Pancreas (tissue), 10 donors: Measurements from ENCODE around the gene ANKS1A. TPM values are rescaled to one million over a fixed set of nuclear protein-coding genes. Genes with fewer than 3 reads are reported as not detected.

ENCODE experiments used
- ATAC-seq, 4 donors: fragments of 200-7000 bp; cut with Tn5 transposase; one replicate each; pipeline versions ENCODE4 v1.8.0 to v1.9.1; 2020; ENCODE audit warnings: mild to moderate bottlenecking in 4 of 4, moderate library complexity in 4 of 4
- DNase-seq, 6 donors: peaks; one replicate each; pipeline ENCODE4 v3.0.0-alpha.2; 2020
- FAIRE-seq: peaks from 2 replicates; lab custom pipeline; 2012; peaks lifted over from hg19 to GRCh38; lab: Jason Lieb, UNC
- H3K27ac ChIP-seq, 4 donors: fragments of 200-600 bp; sonication (generic); 1 replicate in 3 of 4; 2 replicates in 1 of 4; pipeline versions ENCODE4 v1.5.0 to v1.8.0; 2020
- H3K27me3 ChIP-seq, 4 donors: fragments of 200-600 bp; one replicate each; pipeline ENCODE4 v1.8.0; 2021
- H3K36me3 ChIP-seq, 3 donors: fragments of 200-600 bp; sonication (generic) in 1 of 3; one replicate each; pipeline versions ENCODE4 v1.5.0 to v1.8.0; 2020 to 2021
- H3K4me1 ChIP-seq, 3 donors: fragments of 200-600 bp; one replicate each; pipeline ENCODE4 v1.8.0; 2021
- H3K4me3 ChIP-seq, 4 donors: fragments of 200-600 bp; sonication (generic) in 2 of 4; one replicate each; pipeline versions ENCODE4 v1.5.0 to v1.8.0; 2020 to 2021
- H3K9me3 ChIP-seq, 4 donors: fragments of 200-600 bp; one replicate each; pipeline ENCODE4 v1.8.0; 2021
- WGBS, 2 donors: extraction: QIAGEN DNeasy Blood & Tissue Kit; methylation state at CpG; one replicate each; pipeline ENCODE4 v1.1.7; 2013; 5-methylcytosine and 5-hydroxymethylcytosine counted together
- intact Hi-C, 3 donors: fragments of 100-400 bp; cut with DNase I; formaldehyde crosslinking; loops; one replicate each; pipeline versions ENCODE4 v1.11.1 to v1.14.2; 2022
- polyA plus RNA-seq, 2 donors: library from polyadenylated mRNA; stranded (reverse); fragments of 200-250 nt; gene quantifications; one replicate each; pipeline ENCODE4 v1.2.3, GENCODE V29; 2013
- total RNA-seq, 6 donors: library from RNA; stranded (reverse); fragmentation: NEBNext Ultra II Directional in 4 of 6; extraction: Animal tissue kit (Norgen Biotek cat#: 25700) in 4 of 6; gene quantifications; one replicate each; pipeline versions ENCODE4 v1.2.1 to v1.2.4, GENCODE V29; 2021 to 2023
- TF ChIP-seq, protein P1 (sequence below), 4 donors: fragments of 200-600 bp; sonication (generic) in 3 of 4; IDR thresholded peaks; one replicate each; pipeline versions ENCODE4 v1.5.0 to v1.8.0; 2021; ENCODE audit warnings: antibody characterized with exemption in 4 of 4
- donor health status: healthy with polysubstance abuse.
- donor health status: DM: no; HTN: no; CAD: no; lungs with moderate emphysema.
- donor health status: DM: no; HTN: no; CAD: no.
- donor health status: control.
- donor health status: control.
- donor health status: Bipolar disorder and iron deficiency.
- donor health status: DM: yes; HTN: yes; CAD: no.
- donor health status: DM: no; HTN: no; CAD: no.
- donor health status: DM: no; HTN: no; CAD: no.
- donor health status: DM: yes; HTN: yes; CAD: no.

The ANKS1A gene
- total and polyA plus RNA-seq, 8 donors = 6.1 to 16.7 (median 8.0) TPM

DNA sequence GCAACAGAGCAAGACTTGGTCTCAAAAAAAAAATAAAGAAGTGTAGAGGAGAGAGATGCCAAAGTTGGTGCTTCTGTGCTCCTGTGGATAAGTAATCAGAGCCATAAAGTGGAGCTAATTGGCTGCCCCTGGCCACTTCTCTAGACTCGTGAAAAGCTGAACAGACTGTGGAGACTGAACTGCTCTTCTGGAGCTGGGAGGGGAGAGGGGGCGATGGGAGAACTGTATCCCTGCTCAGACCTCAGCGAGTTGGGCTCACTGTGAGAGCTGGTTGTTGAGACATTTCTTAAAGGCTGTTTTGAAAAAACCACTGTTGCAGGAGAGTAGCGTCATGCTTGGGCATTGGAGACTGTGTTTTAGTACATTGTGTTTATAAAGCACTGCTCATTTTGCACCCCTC, 126.4 kb downstream of the ANKS1A start:
- WGBS, 2 donors = 91 to 94% methylated on average over 4 of the region's 4 CpGs
- Histone ChIP-seq H3K27ac (peak overlapping the region in 1 of 4 donors; percentile 7), H3K9me3 (no peaks in the 10 kb centered on the region), H3K27me3 (no peaks in the 10 kb centered on the region), H3K4me3 (no peak overlapping the region), H3K36me3 (no peaks in the 10 kb centered on the region), H3K4me1 (no peaks in the 10 kb centered on the region)
- no peak for ATAC-seq
- FAIRE-seq = no peak
- DNase-seq = no peak
- TF ChIP-seq, protein P1, sequence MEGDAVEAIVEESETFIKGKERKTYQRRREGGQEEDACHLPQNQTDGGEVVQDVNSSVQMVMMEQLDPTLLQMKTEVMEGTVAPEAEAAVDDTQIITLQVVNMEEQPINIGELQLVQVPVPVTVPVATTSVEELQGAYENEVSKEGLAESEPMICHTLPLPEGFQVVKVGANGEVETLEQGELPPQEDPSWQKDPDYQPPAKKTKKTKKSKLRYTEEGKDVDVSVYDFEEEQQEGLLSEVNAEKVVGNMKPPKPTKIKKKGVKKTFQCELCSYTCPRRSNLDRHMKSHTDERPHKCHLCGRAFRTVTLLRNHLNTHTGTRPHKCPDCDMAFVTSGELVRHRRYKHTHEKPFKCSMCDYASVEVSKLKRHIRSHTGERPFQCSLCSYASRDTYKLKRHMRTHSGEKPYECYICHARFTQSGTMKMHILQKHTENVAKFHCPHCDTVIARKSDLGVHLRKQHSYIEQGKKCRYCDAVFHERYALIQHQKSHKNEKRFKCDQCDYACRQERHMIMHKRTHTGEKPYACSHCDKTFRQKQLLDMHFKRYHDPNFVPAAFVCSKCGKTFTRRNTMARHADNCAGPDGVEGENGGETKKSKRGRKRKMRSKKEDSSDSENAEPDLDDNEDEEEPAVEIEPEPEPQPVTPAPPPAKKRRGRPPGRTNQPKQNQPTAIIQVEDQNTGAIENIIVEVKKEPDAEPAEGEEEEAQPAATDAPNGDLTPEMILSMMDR (IDR thresholded peaks at IDR 0.05) = no peak
- intact Hi-C loops = no loop called here

DNA sequence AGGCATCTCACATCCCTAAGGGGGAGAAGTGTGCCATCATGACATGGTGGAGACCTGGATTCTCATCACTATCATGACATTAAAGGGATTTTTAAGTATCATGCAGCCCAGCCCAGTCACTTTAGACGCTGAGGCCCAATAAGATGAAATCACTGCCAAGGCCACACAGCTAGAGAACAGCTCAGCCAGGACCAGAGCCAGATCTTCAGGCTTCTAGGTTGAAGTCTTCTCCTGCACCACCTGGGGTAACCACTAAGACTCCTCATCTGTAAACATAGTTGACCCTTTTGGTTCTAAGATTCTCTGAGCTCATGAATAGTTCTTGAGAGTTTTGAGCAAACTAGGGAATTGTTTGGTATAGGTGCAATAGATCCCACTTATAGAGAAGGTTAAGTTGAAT, 126.9 kb downstream of the ANKS1A start:
- intact Hi-C loops = no loop called here
- WGBS, 2 donors = 0 to 3% methylated on average over 1 of the region's 1 CpG
- Histone ChIP-seq H3K9me3 (no peaks in the 10 kb centered on the region), H3K4me1 (no peaks in the 10 kb centered on the region), H3K27me3 (no peaks in the 10 kb centered on the region), H3K4me3 (no peak overlapping the region), H3K27ac (peak overlapping the region in 2 of 4 donors; percentile 7 to 70), H3K36me3 (no peaks in the 10 kb centered on the region)
- no peak for FAIRE-seq
- no peak for ATAC-seq
- TF ChIP-seq, protein P1 (IDR thresholded peaks at IDR 0.05) = no peak
- no peak for DNase-seq

DNA sequence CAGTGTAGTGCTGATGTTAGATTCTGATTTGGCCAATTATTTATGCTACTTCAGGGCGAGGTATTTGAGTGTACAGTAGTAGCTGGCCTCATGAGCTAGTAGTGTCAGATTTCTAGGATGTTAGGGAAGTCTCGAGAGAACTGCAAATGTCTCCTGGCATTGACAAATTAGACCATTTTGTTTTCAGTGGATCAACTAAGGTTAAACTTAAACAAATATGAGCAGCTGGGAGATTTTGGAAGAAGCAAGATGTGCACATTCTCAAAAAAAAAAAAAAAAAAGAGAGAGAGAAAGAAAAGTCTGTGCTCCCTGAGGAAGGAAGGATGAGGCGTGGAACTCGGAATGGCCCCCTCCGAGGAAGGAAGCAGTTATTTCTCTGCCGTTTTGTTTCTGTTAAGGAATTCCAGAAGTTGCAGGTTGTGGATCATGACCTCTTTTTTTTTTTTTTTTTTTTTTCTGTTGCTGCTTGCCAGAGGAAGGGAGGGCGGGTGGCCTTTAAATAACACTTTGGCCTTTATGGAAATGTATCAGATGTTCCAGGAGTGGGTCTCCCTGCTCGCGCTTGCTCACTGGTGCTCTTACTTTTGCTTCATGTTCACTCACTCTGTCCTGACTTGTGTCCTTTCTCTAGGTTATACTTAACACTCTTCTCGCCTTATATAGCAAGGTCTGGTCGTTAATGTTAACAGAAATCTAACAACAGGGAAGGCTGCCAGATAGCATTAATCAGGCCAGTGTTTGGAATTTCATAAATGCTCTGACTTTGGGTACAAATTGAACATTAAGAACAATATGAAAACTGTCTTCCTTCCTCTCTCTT, 127.7 kb downstream of the ANKS1A start:
- TF ChIP-seq, protein P1 (IDR thresholded peaks at IDR 0.05) = no peak
- Histone ChIP-seq H3K27ac (peak overlapping the region; percentile 34 to 70 (median 58)), H3K4me1 (no peaks in the 10 kb centered on the region), H3K27me3 (no peaks in the 10 kb centered on the region), H3K4me3 (peak overlapping the region in 1 of 4 donors; percentile 5), H3K9me3 (no peaks in the 10 kb centered on the region), H3K36me3 (no peaks in the 10 kb centered on the region)
- no peak for FAIRE-seq
- intact Hi-C loops = no loop called here
- DNase-seq = no peak
- peak; percentile 27 to 63 (median 54) for ATAC-seq
- WGBS, 2 donors = 48 to 53% methylated on average over 11 of the region's 11 CpGs

DNA sequence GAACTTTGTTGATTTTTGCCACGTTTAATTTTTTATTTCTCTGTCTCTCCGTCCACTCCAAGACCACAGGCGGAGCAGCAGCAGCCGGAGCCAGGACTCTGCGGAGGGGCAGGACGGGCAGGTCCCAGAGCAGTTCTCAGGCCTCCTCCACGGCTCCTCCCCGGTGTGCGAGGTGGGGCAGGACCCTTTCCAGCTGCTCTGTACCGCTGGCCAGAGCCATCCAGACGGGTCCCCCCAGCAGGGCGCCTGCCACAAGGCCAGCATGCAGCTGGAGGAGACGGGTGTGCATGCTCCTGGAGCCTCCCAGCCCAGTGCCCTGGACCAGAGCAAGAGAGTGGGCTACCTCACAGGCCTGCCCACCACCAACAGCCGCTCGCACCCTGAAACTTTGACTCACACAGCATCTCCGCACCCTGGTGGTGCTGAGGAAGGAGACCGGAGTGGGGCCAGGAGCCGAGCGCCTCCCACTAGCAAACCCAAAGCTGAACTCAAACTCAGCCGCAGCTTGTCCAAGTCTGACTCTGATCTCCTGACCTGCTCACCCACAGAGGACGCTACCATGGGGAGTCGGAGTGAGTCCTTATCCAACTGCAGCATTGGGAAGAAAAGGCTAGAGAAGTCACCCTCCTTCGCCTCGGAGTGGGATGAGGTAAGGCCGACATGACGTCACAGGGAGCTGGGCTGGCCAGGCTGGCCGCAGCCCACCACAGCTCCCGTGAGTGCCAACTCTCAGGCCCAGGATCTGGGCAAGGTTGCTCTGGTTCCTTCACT, 128.5 kb downstream of the ANKS1A start:
- Histone ChIP-seq H3K4me3 (peak overlapping the region in 2 of 4 donors; percentile 5 to 11), H3K4me1 (no peaks in the 10 kb centered on the region), H3K9me3 (no peaks in the 10 kb centered on the region), H3K36me3 (no peaks in the 10 kb centered on the region), H3K27me3 (no peaks in the 10 kb centered on the region), H3K27ac (peak overlapping the region; percentile 34 to 70 (median 58))
- intact Hi-C loops = no loop called here
- WGBS, 2 donors = 71 to 79% methylated on average over 28 of the region's 28 CpGs
- DNase-seq (peak in 2 of 6 donors; percentile 23 to 58), FAIRE-seq (no peak), ATAC-seq (peak; percentile 30 to 55 (median 48))
- TF ChIP-seq, protein P1 (IDR thresholded peaks at IDR 0.05) = no peak
